Stimulated activated naive CD8-positive, alpha-beta T cell treated with anti-CD3 and anti-CD28 coated beads, Interleukin-15, Interleukin-2, amounts not matched to agents 100 U/mL and 50 U/mL, for 24 hours (primary cell): ENCODE measurements around the gene INSIG1.

Experiments used
- ATAC-seq: fragments of 150-1000 bp; cut with Tn5 transposase; one replicate; pipeline ENCODE4 v1.10.0; 2021
- DNase-seq: peaks from one replicate; pipeline ENCODE4 v3.0.0; 2021

Gene INSIG1

GRCh38 chr7:155327590-155328320 is 30.1 kb downstream of the INSIG1 start:
- DNase-seq = no peak
- peak; percentile 23 for ATAC-seq

DNA sequence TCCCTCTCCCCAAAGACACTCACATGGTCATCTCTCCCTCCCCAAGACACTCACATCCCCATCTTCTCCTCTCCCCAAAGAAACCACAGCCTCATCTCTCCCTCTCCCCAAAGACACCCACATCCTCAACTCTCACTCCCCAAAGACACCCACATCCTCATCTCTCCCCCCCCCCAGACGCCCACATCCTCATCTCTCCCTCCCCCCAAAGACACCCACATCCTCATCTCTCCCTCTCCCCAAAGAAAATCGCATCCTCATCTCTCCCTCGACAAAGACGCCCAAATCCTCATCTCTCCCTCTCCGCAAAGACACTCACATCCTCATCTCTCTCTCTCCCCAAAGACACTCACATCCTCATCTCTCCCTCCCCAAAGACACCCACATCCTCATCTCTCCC is 31.5 kb downstream of the INSIG1 start:
- DNase-seq = no peak
- ATAC-seq = no peak

- ATAC-seq (no peak), DNase-seq (no peak)
Measured at GRCh38 chr7:155331396-155331795, 33.7 kb downstream of the INSIG1 start.

- DNase-seq (no peak), ATAC-seq (no peak)
Measured at GRCh38 chr7:155333346-155334234, 35.9 kb downstream of the INSIG1 start.

DNA sequence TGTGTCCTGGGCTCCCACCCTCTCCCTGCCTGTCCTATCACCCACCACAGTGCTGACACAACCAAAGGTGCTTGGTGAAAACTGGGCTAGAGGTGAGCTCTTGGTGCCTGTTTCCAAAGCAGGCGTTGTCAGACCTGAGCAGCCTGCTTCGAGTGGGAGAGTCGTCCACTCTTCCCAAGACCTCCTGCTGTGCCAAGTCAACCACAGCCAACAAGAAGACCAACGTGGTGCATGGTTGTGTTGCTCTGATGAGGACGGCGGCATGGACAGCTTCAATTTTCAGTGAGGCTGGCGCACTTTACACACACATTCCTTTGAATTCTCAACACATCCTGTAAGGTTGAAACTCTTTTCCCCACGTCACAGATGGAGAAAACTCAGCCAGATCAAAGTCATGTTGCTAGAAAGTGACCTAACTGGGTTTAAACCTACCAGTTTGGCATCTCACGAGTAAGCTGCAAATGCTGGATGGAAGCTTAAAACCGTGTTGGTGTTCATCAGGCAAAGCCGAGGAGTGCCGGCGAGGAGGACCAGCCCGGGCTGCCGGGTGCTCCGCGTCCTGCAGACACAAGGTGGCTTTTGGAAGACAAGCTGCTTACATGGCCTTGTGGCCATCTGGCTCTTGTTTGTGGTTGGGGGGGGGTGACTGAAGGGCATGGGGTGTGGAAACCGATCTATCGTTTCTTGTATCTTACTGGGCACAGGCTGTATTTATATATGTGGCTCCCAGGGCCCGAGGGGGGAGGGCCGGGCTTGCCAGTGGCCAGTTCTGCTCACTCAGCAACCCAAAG is 39.3 kb downstream of the INSIG1 start:
- DNase-seq = no peak
- no peak for ATAC-seq

- ATAC-seq = no peak
Measured at GRCh38 chr7:155337946-155338631, 40.4 kb downstream of the INSIG1 start.

DNA sequence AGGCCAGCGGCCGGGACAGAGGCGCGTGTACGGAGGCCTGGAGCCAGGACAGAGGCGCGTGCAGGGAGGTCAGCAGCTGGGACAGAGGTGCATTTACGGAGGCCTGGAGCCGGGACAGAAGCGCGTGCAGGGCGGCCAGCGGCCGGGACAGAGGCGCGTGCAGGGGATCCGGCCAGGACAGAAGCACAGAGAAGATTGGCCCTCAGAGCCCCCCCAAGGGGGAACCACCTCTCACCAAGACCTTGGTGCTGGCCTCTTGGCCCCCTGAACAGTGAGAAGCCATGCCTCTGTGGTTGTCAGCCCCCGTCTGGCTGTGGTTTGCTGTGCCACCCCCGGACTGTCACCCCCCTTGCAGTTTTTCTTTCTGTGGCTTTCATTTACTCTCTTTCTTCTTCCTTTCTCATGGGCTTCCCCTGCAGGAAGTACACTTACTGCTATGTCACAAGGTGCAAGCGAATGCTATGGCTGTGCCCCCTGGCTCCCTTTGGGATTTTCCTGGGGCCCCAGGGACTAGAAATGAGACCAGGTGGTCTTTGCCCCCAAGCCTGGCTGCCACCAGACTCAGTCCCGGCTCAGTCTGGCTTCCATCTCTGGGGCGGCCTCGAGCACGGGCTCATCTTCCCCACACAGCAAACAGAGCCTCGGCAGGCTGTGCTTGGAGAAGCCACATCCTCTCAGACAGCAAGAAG is 41.1 kb downstream of the INSIG1 start:
- DNase-seq = peak; percentile 35
- ATAC-seq = peak; percentile 72

More at GRCh38 chr7:155337946-155338631, 40.4 kb downstream of the INSIG1 start:
- no peak for DNase-seq

GRCh38 chr7:155339474-155339873 is 41.8 kb downstream of the INSIG1 start:
- ATAC-seq (no peak), DNase-seq (no peak)

- ATAC-seq (no peak), DNase-seq (no peak)
Measured at GRCh38 chr7:155340071-155340531, 42.4 kb downstream of the INSIG1 start.

DNA sequence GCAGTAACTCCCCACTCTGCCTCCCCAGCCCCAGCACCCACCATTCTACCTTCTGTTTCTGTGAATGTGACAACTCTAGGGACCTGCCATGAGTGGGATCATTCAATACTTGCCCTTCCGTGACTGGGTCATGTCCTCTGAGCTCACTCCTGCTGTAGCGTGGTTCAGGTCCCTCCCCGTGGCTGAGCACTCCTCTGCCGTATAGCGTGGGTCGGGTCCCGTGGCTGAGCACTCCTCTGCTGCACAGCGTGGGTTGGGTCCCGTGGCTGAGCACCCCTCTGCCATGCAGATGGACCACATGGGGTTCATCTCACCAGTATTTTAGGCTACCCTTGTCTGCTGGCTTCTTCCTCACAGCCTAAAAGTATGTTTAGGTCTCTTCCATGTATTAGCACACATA is 43.0 kb downstream of the INSIG1 start:
- ATAC-seq (no peak), DNase-seq (no peak)

- no peak for DNase-seq
- ATAC-seq = no peak
Measured at GRCh38 chr7:155341463-155341983, 43.8 kb downstream of the INSIG1 start.

- DNase-seq = no peak
- no peak for ATAC-seq
Measured at GRCh38 chr7:155342313-155342712, 44.6 kb downstream of the INSIG1 start.

DNA sequence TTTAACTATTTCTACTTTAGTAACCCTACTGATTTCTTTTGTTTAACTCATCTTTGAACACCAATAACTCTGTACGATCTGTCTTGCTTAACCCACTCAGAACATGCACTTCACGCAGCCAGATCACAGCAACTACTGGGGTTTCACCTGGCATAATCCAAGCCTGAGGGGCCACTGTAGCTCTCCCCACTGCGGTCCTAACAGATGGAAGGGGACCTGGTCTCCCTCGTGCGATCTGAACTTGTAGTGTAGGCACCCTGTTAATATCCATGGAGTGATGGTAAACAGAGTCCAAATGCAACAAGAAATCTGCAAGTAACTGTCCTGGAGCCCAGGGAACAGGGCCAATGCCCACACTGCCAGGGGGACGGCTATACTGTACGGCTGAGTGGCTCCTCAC is 45.5 kb downstream of the INSIG1 start:
- ATAC-seq = no peak

DNA sequence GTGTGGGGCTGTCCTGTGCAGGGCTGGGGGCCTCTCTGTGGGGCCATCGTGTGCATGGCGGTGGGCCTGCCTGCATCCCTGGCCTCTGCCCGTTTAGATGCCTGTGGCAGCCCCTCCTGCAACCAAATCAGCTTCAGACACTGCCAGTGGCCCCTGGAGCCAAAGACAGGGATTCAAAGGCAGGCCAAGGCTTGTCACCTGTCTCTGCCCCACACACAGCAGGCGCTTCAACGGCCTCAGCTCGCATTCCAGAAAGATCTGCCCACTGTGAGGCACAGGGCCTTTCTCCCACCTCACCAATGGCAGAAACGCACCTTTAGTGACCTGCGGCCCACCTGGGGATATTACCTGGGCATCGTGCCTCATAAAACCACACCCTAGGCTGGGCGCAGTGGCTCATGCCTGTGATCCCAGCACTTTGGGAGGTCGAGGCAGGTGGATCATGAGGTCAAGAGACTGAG is 46.0 kb downstream of the INSIG1 start:
- DNase-seq (no peak), ATAC-seq (no peak)

More for the DNA sequence above, 45.5 kb downstream of the INSIG1 start:
- no peak for DNase-seq

DNA sequence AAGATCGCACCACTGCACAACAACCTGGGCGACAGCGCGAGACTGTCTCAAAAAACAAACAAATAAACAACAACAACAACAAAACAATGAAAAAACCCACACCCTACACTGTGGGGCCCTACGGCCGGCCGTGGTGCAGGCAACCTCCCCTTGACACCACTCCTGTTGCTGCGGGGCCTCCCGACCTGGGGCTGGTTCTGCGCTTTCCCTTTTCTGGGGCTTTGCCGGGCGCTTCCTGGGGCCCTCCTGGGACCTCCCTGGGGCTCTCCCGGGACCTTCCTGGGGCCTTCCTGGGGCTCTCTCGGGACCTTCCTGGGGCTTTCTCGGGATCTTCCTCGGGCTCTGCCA is 46.6 kb downstream of the INSIG1 start:
- no peak for DNase-seq

GRCh38 chr7:155344618-155345433 is 47.1 kb downstream of the INSIG1 start:
- DNase-seq = peak; percentile 87
- ATAC-seq = peak; percentile 89

More for the DNA sequence above, 46.6 kb downstream of the INSIG1 start:
- peak; percentile 46 for ATAC-seq

DNA sequence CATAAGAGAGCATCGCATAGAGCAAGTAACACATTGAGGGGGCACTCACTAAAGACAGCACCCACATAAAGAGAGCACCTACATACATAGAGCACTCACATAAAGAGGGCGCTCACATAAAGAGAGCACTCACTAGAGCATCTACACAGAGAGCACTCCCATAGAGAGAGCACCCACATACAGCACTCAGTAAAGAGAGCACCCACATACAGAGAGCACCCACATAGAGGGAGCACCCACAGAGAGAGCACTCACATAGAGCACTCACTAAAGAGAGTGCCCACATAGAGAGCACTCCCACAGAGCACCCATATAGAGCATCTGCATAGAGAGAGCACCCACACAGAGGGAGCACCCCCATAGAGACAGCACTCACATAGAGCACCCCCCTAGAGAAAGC is 47.8 kb downstream of the INSIG1 start:
- DNase-seq (no peak), ATAC-seq (no peak)

- ATAC-seq (no peak), DNase-seq (no peak)
Measured at GRCh38 chr7:155346285-155346684, 48.6 kb downstream of the INSIG1 start.

- DNase-seq (no peak), ATAC-seq (no peak)
Measured at GRCh38 chr7:155348806-155349205, 51.1 kb downstream of the INSIG1 start.
